Lung (tissue), 12 donors: ENCODE results near the gene NRN1. TPM values are rescaled to one million over a fixed set of nuclear protein-coding genes. Genes with fewer than 3 reads are reported as not detected.

ENCODE experiments used
- ATAC-seq: fragments of 200-7000 bp; cut with Tn5 transposase; one replicate; pipeline ENCODE4 v1.9.1; 2020; ENCODE audit warnings: moderate number of reproducible peaks; ENCODE audit not compliant: insufficient read depth, low FRiP score
- DNase-seq, 3 donors: peaks; one replicate each; pipeline ENCODE4 v3.0.0-alpha.2; 2013 to 2017
- H3K27ac ChIP-seq, 2 donors: one replicate each; pipeline ENCODE4 v1.5.1; 2013; ENCODE audit warnings: mild to moderate bottlenecking in 2 of 2, moderate library complexity in 2 of 2, control low read depth in 1 of 2, inconsistent platforms in 1 of 2, low read depth in 1 of 2, low read length in 1 of 2
- H3K27me3 ChIP-seq, 3 donors: one replicate each; pipeline ENCODE4 v1.5.1; 2013; ENCODE audit warnings: low read length in 2 of 3; ENCODE audit not compliant: control insufficient read depth in 3 of 3, insufficient read depth in 3 of 3
- H3K36me3 ChIP-seq, 4 donors: one replicate each; pipeline ENCODE4 v1.5.1; 2013; ENCODE audit warnings: low read length in 4 of 4, mild to moderate bottlenecking in 1 of 4, moderate library complexity in 1 of 4; ENCODE audit not compliant: control insufficient read depth in 4 of 4, insufficient read depth in 4 of 4
- H3K4me1 ChIP-seq, 5 donors: one replicate each; pipeline ENCODE4 v1.5.1; 2013; ENCODE audit warnings: low read length in 5 of 5, mild to moderate bottlenecking in 2 of 5, moderate library complexity in 1 of 5; ENCODE audit not compliant: control insufficient read depth in 5 of 5, insufficient read depth in 5 of 5
- H3K4me3 ChIP-seq: one replicate; pipeline ENCODE4 v1.5.1; 2013; ENCODE audit warnings: mild to moderate bottlenecking, control low read depth, moderate library complexity
- H3K9ac ChIP-seq, 2 donors: one replicate each; pipeline ENCODE4 v1.5.1; 2013; ENCODE audit warnings: low read length in 2 of 2, control low read depth in 1 of 2; ENCODE audit not compliant: insufficient read depth in 1 of 2
- H3K9me3 ChIP-seq, 4 donors: one replicate each; pipeline ENCODE4 v1.5.1; 2013; ENCODE audit warnings: low read length in 3 of 4, mild to moderate bottlenecking in 1 of 4, moderate library complexity in 1 of 4; ENCODE audit not compliant: control insufficient read depth in 4 of 4, insufficient read depth in 3 of 4
- CTCF ChIP-seq: IDR thresholded peaks from 2 replicates; pipeline ENCODE4 v1.5.1; 2012; ENCODE audit warnings: mild to moderate bottlenecking; ENCODE audit errors: control extremely low read depth, extremely low read depth
- WGBS, 2 donors: extraction: QIAGEN DNeasy Blood & Tissue Kit; methylation state at CpG; one replicate each; pipeline ENCODE4 v1.1.7; 2013; 5-methylcytosine and 5-hydroxymethylcytosine counted together
- polyA plus RNA-seq, 2 donors: library from polyadenylated mRNA; stranded (reverse); fragments of 200-250 nt; gene quantifications; one replicate each; pipeline ENCODE4 v1.2.1, GENCODE V29; 2013
- total RNA-seq, 2 donors: library from RNA; depleted of rRNA in 1 of 2; stranded (reverse); fragments of >200 nt in 1 of 2; gene quantifications; one replicate each; pipeline ENCODE4 v1.2.1, GENCODE V29; 2014 to 2021
- donor health status: control.
- donor health status: control.
- donor health status: Bipolar disorder and iron deficiency.
- donor health status: healthy.
- donor health status: DM: yes; HTN: yes; CAD: no.

Gene NRN1
- total and polyA plus RNA-seq, 4 donors, result 8.4 to 12.1 (median 10.1) TPM

- Histone ChIP-seq H3K9me3 (peaks cover 0 to 21% (median 0%) of the 10 kb centered on the region in 4 donors), H3K4me1 (peaks cover 0 to 31% (median 19%) of the 10 kb centered on the region in 5 donors), H3K4me3 (no peak overlapping the region), H3K36me3 (no peaks in the 10 kb centered on the region), H3K27me3 (peaks cover 0 to 97% (median 90%) of the 10 kb centered on the region in 3 donors), H3K27ac (no peak overlapping the region), H3K9ac (no peak overlapping the region)
- TF ChIP-seq CTCF, result no peak
- no peak for ATAC-seq
- DNase-seq, result no peak
- WGBS, 2 donors, result 32 to 53% methylated on average over 10 of the region's 10 CpGs
These were observed 5.3 kb downstream of the NRN1 start for GRCh38 chr6:6001443-6001842.

DNA sequence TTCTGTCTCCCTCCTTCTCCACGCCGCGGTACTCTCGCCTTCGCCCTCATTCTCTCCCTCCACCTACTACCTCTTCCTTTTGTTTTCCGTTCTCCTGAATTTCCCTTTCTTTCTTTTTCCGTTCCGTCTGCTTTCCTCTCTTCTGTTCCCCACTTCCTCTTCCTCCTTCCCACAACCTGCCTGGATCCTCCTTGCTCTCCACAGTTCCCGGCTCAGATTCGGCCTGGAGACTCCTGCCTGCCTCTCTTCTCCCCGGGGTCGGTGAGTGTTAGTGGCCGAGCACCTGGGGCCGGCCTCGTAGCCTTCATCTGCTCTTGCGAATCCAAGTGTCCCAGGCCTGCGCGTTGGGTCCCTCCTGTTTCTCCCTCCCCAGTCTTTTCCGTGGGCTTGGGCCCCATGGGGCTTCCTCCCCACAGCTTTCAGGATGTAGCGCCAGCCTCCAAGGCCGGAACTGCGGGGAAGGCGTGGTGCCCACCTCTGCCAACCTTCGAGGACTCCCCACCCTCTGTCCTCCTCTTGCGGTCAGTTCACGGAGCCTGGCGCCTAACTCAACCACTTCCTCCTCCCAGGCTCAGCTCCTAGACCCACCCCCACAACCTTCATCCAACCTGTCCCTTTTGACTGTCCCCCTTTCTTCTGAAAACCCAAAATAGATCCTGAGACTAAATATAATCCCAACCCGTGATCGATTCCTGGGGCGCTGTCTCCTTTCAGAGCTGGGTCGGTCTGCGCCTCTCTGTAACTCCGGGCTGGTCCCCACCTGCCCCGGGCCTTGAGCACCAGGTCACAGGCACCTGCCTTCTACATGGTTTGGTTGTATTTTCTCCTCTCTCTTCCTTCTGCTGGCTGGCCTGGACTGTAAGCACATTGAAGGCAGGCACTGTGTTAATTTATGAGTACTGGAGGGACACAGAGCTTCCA, 6.8 kb downstream of the NRN1 start:
- Histone ChIP-seq H3K9me3 (peaks cover 0 to 26% (median 0%) of the 10 kb centered on the region in 4 donors), H3K36me3 (no peaks in the 10 kb centered on the region), H3K4me3 (no peak overlapping the region), H3K27me3 (peaks cover 0 to 98% (median 89%) of the 10 kb centered on the region in 3 donors), H3K9ac (no peak overlapping the region), H3K27ac (peak overlapping the region in 1 of 2 donors; percentile 4), H3K4me1 (peaks cover 0 to 38% (median 21%) of the 10 kb centered on the region in 5 donors)
- no peak for ATAC-seq
- TF ChIP-seq CTCF, result no peak
- WGBS, 2 donors, result 20 to 34% methylated on average over 34 of the region's 34 CpGs
- no peak for DNase-seq

DNA sequence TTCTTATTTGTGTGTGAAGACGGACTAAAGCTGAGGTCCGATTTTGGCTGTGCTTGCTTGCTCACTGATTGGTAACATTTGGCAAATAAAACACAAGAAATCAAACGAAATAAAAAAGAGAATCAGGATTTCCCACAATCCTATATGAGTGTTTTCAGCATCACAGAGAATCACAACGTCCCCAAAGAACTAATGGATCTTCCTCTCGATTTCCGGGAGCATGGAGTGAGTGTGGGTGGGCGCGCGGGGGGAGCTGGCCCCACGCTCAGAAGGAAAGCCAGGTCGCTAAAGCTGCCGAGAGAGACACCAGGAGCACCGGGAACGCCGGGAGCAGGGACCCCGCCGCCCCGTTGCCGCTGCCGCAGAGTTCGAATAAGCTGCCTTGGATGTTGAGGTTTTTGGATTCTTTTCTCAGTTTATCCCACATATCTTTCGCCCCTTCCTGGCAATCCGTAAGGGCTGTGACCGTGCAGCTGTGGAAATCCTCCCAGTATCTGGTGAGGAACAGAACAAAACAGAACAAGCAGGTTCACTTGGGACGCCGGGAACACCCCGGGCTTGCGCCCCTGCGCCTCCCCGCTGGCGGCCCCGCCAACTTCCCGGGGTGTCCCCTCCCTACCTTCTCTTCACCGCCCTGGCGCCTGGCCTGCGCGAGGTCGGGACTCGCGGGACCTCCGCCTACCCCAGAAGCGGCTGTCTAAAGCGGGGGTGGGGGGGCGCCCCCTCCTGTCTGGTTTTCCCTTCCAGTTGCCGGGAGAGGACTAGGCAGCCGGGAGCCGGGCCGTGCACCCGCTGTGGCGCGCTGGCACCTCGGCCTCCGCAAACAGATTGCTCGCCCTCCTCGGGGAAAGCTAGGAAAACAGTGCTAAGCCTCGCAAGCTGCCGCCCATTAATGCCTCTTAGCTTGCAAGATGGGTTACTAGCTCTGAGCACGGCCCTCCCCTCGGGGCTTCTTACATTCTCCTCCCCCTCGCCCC, 7.7 kb downstream of the NRN1 start:
- H3K27me3 ChIP-seq, result peaks cover 0 to 98% (median 87%) of the 10 kb centered on the region in 3 donors
- ATAC-seq (no peak), DNase-seq (peak; percentile 24 to 37 (median 35))
- TF ChIP-seq CTCF, result no peak
- H3K9ac ChIP-seq, result no peak overlapping the region
- H3K36me3 ChIP-seq, result no peaks in the 10 kb centered on the region
- 9 to 19% methylated on average over 60 of the region's 60 CpGs for WGBS, 2 donors
- H3K4me1 ChIP-seq, result peaks cover 0 to 34% (median 21%) of the 10 kb centered on the region in 5 donors
- H3K4me3 ChIP-seq, result no peak overlapping the region
- H3K27ac ChIP-seq, result peak overlapping the region; percentile 34 to 49
- H3K9me3 ChIP-seq, result peaks cover 0 to 21% (median 0%) of the 10 kb centered on the region in 4 donors
